ENCODE data around the gene TUBA1A.
"Not testable (repeated sequence)": the region's sequence is repeated elsewhere in the genome, so short reads cannot be mapped to it uniquely, and the experiment has no call there.

Gene TUBA1A

DNA sequence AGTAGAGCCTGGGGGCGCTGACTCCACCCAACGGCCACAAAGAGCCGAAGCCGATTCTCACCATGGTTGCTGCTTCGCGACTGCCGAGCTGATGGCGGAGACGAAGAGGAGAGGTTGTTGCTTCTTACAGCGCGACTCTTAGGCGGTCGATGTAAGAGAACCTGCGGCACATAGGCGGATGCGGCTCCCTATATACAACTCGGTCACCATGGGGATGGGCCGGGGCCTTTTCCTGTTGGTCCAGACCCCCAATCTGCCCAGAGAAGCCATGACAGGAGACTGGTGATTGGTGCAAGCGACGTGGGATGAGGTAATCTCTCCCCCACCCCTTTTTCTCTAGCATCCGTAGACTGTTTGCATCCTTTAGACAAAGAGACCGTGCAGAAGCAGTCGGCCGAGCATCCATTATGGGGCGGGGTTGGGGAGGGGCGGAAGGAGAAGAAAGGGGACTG lies at the start of gene TUBA1A:
TUBA1A (minus strand) TSS at position 165 of the 452 bp plus-strand sequence; CDS start at position 64, 101 bp downstream.
- peak; percentile 72 to 88 for DNase-seq (ENCODE audit: low read depth in 2 of 2)

DNA sequence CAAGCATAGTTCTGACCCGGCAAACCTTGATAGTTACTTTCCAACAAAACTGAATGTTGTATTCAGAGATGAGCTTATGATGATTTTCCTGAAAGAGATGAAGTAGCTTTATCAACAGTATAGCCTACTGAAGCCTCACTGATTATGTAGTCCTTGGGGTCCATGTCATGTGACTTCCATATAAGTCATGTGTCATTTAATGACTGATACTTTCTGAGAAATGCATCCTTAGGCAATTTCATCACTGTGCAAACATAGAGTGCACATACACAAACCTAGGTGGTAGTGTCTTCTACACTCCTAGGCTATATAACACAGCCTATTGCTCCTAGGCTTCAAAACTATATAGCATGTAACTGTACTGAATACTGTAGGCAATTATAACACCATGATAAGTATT lies 47.5 kb upstream of the TUBA1A start:
- DNase-seq (ENCODE audit: low read depth in 2 of 2): no peak

DNA sequence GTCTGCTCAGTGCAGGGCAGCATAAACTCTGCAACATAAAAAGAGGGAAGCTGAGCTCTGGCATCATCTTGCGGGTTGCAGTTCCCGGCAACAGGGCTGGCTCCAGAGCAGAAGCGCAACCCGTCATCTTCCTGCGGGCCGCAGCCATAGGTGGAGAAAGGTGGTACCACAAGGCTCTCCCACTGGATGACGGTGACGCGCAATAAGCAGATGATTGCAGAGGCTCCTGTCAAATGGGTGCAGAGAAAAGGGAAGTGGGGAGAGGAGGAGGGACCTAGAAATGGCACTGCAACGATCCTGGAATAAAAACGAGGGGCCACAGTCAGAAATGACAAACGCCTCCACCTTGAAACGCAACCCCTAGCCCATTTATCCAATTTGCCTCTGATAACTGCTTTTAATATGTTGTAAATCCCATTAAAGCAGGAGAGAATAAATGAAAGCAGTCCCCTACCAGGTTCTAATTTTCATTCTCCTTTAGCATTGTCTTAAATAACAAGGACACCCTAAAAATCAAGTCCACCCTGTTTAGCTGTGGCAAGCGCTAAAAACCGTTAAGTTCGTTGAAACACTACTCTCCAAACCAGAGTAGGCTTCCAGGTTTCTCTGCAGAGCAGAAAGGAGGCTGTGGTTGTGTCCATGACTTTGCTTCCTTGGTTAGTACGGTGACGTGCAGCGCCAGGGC lies 45.1 kb upstream of the TUBA1A start:
- no peak for DNase-seq (ENCODE audit: low read depth in 2 of 2)

DNA sequence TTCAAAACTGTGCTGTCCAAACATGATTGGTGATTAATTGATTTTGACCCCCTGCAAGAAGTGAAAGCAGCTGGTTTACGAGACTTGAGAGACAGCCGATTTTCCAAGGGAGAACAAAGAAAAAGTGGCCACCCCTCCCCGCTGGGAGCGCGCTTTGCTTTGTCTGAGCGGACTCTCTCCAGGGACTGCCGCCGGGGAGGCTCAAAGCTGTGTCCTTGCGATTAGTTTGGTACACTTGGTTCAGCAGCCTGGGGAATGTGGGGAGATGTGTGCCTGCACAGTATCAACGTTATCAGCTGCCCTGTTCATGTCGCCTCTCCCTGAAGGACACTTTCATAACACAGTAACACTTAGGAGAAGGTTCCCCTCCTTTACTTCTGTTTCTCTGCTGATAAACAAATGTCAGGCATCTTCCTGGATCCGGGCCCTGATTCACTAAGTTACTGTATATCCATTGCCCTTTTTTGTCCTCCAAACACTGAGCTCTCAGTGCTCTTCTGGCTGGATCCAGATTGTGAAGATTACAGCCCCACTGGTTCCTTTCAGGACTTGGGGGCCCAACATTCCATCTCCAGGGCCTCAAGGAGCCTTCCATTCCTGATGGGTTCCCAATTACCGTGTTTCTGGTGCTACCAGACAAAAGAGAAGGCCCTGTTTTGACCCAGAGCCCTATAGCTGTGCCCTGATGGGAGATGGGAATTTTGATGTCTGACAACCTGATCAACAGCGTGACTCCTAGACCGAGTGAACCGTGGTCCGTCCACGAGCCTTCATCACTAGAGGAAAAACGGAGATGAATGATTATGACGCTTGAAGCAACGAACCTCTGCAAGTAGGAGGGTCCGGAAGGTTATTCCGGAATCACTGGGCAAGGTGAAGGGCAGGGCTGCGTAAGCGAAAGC lies 44.3 kb upstream of the TUBA1A start:
- DNase-seq (ENCODE audit: low read depth in 2 of 2): no peak

DNA sequence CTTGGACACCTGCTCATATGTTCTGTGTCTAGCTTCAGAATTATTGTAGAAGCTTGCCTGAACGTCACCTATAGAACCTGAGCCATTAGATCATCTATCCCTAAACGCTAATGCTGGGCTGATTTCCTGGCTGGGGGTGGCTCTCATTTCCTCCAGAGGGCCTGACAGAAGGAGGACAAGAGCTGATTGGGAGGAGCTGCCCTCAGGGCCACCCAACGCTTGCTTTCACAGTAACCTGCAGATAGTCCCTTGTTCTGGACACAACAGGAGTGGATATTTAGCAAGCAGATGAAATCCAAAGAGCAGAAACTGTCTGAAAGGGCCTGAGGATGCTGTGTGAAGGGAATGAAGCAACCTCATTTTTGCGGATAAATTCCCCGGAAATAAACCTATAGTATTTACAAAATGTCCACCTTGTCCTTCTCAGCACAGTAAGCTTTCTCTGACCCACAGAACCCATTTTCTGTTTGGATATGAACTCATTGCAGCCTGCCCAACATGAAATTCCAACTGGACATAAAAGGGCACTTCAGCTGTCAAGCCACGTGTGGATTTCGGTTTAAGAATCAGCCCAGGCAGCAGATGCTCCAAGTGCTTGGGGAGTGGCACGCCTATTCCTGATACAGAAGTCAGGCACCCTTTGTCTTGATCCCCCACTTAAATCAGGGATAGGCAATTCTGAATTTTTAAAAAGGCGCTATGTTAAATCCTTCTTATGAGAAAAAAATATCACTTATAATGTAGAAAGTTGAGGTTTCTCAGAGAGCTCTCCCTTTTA lies 43.2 kb upstream of the TUBA1A start:
- no peak for DNase-seq (ENCODE audit: low read depth in 2 of 2)

DNA sequence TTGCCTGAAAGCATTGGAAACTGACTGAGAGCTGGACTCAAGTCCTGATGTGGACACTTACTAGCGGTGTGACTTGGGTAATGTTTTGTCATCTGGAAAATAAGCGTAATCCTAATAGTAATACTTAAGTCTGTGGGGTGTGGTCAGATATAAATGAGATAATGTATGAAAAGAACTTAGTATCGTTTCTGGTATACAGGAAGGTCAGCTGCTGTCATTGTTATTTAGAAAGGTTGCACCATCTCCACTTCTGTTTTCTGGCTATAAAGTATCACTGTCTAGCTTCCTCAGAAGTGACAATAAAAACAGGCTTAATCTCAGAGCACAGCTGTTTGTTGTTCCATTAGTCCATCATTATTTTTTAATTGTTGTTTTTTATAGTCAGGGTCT lies 41.9 kb upstream of the TUBA1A start:
- no peak for DNase-seq (ENCODE audit: low read depth in 2 of 2)

DNA sequence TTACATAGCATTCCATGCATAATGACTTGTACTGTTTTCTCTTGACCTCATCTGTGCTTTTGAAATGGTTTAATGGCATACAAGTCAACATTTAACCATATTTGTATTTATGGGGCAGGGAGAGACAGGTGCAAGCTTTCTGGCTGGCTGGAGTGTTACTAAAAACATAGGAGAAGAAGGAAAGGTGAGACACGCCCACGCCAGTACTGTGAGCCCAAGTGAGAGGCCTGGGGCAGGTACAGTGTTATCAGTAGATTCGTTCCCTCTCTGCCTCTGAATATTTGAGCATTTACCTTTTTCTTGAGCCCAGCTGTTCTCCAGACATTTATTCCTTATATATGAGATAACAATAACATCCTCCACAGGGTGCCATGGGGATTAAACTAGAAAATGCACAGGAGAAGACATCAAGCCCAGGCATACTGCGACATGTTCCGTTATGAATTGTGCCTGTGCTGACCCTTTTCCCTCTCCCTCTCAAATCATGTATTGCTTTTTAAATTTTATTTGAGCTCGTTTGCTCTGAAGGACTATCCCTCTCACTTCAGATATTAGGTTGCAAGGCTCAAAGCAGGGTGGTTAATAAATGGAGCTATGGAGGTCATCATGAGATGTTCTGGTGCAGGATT lies 41.4 kb upstream of the TUBA1A start:
- no peak for DNase-seq (ENCODE audit: low read depth in 2 of 2)

DNA sequence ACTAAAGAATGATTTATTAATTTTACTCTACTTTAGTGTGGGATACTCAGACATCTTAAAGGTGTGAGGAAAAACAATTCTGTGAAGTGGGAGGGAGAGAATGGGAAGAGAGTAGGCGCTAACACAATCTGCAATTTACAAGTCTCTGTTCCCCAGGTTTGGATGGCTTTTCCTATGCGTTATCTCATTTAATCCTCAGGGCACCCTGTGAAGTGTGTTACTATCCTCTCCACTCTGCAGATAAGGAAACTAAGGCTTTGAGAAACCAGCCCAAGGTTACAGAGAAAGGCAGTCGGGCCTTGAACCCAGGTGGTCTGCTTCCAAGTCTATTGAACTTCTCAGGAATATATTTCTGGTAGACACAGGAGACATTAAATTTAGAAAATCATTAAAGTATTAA lies 39.8 kb upstream of the TUBA1A start:
- no peak for DNase-seq (ENCODE audit: low read depth in 2 of 2)

DNA sequence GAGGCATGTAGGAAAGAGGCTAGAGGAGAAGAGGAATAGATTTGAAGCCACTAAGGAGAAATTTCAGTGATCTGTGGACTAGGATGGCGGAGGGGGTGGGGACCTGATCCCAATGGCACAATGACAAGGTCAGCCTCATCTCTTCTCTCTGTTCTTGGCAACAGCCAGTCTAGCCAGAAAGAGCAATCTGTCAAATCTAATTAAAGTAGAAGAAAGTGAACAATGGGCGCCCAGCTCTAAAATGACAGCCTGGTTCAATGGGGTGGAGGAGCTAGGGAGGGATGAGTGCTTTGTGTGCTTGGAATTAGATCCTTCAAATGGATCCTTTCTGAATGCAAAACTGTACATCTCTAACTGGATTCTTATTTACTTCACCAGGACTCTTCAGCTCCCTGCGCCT lies 38.8 kb upstream of the TUBA1A start:
- DNase-seq (ENCODE audit: low read depth in 2 of 2): no peak

DNA sequence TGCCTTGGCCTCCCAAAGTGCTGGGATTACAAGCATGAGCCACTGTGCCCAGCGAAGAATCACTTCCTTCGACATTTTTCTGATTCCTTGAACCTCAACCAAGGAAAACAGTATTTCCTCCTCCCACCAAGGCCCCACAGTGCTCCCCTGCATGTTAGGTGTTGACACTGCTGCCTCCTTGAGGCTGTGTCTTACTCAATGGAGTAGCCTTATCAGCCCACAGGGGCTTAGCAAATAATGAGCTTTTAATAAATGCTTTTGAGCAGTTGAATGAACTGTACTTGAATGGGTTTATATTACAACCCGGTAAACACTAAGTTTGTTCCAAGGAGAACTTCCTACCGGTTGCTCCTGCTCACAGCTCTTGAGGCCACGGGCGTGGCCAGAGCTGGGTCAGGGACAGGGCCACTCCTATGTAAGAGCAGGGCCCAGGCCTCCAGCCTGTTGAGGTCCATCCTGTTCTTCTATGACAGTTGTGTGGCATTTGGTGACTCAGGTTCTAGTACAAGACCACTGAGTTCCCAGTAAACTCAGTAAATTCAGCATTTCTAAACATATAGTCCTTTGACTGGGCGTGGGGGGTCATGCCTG lies 36.8 kb upstream of the TUBA1A start:
- DNase-seq (ENCODE audit: low read depth in 2 of 2): no peak

DNA sequence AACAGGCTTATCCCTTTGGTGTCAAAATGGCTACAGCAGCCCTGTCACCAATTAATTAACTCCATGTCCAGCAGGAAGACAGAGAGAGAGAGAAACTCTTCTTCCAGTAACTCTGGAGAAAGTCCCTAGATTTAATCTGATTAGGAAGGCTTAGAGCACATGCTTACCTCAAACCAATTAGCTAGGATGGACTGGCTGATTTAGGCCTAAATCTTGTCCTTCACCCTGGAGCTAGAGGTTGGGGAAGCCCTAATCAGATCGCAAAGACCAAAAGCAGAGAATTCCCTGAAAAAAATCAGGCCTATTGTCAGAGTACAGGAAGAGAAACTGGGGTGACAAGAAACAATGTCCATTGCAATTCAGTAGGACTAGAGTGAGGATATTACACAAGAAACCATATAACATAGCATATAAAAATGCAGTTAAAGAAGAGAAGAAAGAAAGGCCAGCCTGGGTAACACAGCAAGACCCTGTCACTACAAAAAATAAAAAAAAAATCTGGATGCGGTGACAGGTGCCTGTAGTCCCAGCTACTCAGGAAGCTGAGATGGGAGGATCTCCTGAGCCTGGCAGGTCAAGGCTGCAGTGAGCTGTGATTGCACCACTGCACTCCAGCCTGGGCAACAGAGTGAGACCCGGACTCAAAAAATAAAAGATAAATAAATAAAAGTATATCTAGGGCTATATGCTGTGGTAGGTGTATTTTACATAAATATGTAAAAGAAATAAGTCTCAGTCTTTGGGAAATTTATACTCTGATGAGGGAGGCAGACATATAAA lies 34.9 kb upstream of the TUBA1A start:
- DNase-seq (ENCODE audit: low read depth in 2 of 2): no peak

DNA sequence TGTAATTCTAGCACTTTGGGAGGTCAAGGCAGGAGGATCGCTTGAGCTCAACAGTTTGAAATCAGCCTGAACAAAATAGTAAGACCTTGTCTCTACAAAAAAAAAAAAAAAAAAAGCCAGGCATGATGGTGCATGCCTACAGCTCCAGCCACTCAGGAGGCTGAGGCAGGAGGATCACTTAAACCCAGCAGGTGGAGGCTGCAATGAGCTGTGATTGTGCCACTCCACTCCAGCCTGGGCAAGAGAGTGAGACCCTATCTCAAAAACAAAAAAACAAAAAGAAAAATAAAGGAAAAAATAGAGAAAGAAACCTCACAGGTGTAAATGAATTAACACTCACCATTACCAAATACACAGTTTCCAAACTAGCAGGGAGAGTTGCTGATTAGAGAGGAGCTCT lies 34.2 kb upstream of the TUBA1A start:
- no peak for DNase-seq (ENCODE audit: low read depth in 2 of 2)

DNA sequence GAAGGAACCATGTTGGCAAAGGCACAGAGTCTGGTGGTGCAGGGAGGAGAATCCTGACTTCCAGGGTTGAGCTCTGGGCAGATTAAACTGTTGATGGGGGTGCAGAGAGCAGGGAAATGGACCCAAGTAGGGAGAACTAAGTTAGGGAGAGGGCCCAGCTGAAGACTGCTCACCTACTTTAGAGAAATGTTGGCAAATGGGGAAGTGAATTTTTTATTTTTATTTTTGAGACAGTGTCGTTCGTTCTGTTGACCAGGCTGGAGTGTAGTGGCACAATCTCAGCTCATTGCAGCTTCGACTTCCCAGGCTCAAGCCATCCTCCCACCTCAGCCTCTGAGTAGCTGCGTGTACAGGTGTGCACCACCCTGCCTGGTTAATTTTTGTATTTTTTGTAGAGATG lies 32.1 kb upstream of the TUBA1A start:
- DNase-seq (ENCODE audit: low read depth in 2 of 2): no peak

DNA sequence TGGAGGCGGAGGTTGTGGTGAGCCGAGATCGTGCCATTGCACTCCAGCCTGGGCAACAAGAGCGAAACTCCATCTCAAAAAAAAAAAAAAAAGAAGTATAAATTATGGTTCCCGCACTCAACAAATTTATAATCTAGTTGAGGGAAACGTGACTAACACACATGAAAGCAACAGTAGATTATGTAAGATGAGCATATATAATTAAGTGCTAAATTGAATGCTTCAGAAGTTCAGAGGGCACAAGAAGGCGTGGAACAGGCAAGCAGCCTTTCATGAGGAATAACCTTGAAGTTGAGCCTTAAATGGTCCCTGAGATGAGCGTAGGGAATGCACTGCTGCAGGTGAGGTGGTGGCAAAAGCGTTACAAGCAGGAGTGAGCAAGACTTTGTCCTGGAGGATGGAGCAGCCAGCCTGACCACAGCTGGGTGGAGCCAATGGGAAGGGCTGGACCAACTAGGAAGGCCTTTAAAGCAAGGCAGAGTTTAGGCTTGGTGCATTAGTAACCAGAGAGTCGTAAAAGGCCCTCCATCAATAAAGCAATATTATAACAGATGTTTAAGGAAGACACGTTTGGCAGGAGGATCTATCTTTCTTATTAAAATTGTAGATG lies 30.6 kb upstream of the TUBA1A start:
- DNase-seq (ENCODE audit: low read depth in 2 of 2): no peak

DNA sequence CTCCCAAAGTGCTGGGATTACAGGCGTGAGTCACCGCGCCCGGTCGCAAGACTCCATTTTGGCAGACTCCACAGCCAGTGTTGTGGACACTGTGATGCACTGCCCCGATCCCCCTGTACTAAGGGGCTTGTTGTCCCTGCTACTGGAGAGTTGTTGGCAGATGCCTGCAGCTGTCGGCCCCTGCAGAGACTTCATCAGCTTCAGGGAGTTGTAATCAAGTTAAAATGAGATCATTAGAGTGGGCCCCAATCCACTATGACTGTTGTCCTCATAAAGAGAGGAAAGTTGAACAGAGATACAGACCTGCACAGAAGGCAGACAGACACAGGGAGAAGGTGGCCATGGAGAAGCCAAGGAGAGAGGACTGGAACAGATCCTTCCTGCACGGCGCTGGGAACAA lies 23.7 kb upstream of the TUBA1A start:
- no peak for DNase-seq (ENCODE audit: low read depth in 2 of 2)

DNA sequence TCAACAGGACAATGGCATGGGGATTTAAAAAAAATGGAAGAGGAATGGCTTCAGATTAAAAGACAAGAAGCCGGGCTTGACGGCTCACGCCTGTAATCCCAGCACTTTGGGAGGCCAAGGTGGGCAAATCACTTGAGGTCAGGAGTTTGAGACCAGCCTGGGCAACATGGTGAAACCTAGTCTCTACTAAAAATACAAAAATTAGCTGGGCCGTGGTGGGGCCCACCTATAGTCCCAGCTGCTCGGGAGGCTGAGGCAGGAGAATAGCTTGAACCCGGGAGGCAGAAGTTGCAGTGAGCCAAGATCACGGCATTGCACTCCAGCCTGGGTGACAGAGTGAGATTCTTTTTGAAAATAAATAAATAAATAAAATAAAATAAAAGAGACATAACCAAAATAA lies 21.8 kb upstream of the TUBA1A start:
- DNase-seq (ENCODE audit: low read depth in 2 of 2): not testable (repeated sequence)

DNA sequence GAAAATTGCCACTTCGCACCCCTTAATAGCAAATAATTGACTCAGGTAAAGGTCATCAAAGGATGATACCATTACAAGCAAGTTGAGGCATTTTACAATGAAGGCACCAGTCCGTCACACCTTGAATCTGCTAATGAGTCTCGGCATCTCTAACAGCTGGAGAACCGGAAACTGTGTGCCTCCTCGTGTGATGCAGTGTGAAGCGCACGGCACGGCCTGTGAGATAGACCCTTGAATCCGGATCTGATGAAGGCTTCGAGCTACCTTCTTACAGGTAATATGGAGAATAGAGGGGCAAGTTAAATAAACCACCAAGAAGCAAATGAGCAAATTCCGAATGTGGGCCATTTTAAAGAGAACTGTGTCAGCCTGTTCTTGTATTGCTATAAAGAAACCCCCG lies 19.8 kb upstream of the TUBA1A start:
- DNase-seq (ENCODE audit: low read depth in 2 of 2): no peak

DNA sequence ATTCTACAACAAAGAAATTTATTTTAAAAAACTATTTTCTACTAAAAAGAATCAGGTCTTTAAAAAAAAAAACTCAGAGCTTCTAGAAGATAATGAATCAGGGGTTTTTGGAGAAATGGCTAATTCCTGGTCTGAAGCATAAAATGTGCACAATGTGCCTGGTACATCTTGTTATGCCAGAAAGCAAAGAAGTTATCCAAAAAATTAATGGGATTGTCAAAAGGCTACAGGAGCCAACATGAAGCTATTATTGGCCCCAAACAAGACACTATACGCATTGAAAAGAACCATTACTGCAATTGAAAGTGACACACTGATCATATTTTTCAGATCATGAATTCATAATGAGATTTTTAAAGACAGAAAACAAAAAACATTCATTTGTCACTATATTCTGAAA lies 19.3 kb upstream of the TUBA1A start:
- no peak for DNase-seq (ENCODE audit: low read depth in 2 of 2)

DNA sequence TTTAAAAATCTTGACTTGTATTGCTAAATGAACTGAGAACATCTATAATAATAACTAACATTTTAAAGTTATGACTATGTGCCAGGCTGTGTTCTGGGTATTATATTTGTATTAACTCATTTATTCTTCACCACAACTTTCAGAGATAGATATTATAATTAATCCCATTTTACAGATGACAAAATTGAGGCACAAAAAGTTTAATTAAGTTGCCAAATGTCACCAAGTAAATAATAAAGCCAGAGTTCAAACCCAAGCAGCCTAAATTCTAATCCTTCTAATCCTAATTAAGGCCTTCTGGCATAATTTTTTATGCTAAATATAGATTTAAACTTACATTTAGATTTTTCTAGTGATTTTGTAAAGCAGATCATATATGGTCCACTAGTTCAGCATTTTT lies 17.5 kb upstream of the TUBA1A start:
- no peak for DNase-seq (ENCODE audit: low read depth in 2 of 2)

DNA sequence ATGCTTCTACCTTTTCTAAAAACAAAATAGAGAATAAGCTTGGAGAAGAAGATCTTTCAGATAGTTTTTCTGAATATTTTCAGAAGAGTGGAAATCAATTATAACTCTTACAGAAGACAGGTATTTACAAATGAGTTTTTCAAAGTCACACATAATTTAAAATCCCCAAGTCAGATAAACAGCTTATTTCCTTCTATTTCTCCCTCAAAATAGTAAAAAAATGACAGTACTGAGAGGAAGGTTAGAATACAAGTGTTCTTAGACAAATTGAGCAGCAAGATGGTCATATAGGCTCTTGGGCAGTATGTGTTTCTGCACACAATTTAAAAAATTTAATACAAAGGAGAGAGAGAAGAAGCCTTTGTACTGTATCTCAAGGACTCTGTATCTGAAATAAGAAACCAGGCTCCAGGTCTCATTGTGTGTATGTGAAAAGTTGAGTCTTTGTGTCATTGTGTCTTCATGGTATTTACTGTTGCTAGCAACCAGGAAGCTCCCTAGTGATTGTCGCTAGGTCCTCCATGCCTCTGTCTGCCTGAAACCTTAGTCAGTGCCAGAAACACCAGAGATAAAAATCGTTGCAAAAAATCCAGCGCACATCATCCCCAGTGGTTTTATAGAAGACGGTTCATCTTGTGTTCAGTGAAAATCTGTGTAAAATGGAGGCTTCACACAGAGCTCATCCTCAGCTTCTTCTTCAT lies 12.9 kb upstream of the TUBA1A start:
- DNase-seq (ENCODE audit: low read depth in 2 of 2): no peak
